Measurements from ENCODE around the gene GNG7. TPM values are rescaled to one million over a fixed set of nuclear protein-coding genes. Genes with fewer than 3 reads are reported as not detected.
A peak's percentile ranks its signal among the peaks of the same experiment; 100 is the strongest.
"Not testable (repeated sequence)": the region's sequence is repeated elsewhere in the genome, so short reads cannot be mapped to it uniquely, and the experiment has no call there.

GNG7 gene
- total RNA-seq, 6 experiments from 2014 or later = 1.3 to 3.7 (median 2.3) TPM

- DNase-seq (peak in 1 of 3 donors; percentile 59), ATAC-seq (peak; percentile 63 to 86 (median 79))
- no peaks in the 10 kb centered on the region for H3K36me3 ChIP-seq
- H3K4me3 ChIP-seq = peak overlapping the region in 1 of 3 donors; percentile 26
- intact Hi-C loops (cut with DNase I) = no loop called here
- H3K4me1 ChIP-seq = peaks cover 0 to 7% (median 0%) of the 10 kb centered on the region in 4 donors
- peak; percentile 40 for TF ChIP-seq POLR2A (IDR thresholded peaks at IDR 0.05)
- no peak for TF ChIP-seq CTCF (IDR thresholded peaks at IDR 0.05)
- no peaks in the 10 kb centered on the region for H3K27me3 ChIP-seq
- H3K27ac ChIP-seq = no peak overlapping the region
- no peaks in the 10 kb centered on the region for H3K9me3 ChIP-seq
- 70% methylated on average over 11 of the region's 45 CpGs for WGBS (ENCODE audit: insufficient coverage, low coverage, low lambda C conversion rate, missing lambda C conversion rate)
These were observed 177.4 kb downstream of the GNG7 start for GRCh38 chr19:2524840-2525723.

GRCh38 chr19:2524361-2524839 lies 178.1 kb downstream of the GNG7 start:
- no peaks in the 10 kb centered on the region for H3K9me3 ChIP-seq
- no peak overlapping the region for H3K4me3 ChIP-seq
- intact Hi-C loops (cut with DNase I) = no loop called here
- no peaks in the 10 kb centered on the region for H3K27me3 ChIP-seq
- TF ChIP-seq CTCF (IDR thresholded peaks at IDR 0.05) (no peak), POLR2A (IDR thresholded peaks at IDR 0.05) (no peak)
- H3K36me3 ChIP-seq = no peaks in the 10 kb centered on the region
- H3K27ac ChIP-seq = no peak overlapping the region
- ATAC-seq = peak in 1 of 4 donors; percentile 6
- 87% methylated on average over 9 of the region's 16 CpGs for WGBS (ENCODE audit: insufficient coverage, low coverage, low lambda C conversion rate, missing lambda C conversion rate)
- peaks cover 0 to 7% (median 0%) of the 10 kb centered on the region in 4 donors for H3K4me1 ChIP-seq
- no peak for DNase-seq

- no peaks in the 10 kb centered on the region for H3K27me3 ChIP-seq
- no peak for DNase-seq
- no peaks in the 10 kb centered on the region for H3K9me3 ChIP-seq
- intact Hi-C loops (cut with DNase I) = no loop called here
- no peak overlapping the region for H3K4me3 ChIP-seq
- TF ChIP-seq POLR2A (IDR thresholded peaks at IDR 0.05) (no peak), CTCF (IDR thresholded peaks at IDR 0.05) (no peak)
- 79% methylated on average over 6 of the region's 20 CpGs for WGBS (ENCODE audit: insufficient coverage, low coverage, low lambda C conversion rate, missing lambda C conversion rate)
- H3K36me3 ChIP-seq = no peaks in the 10 kb centered on the region
- H3K27ac ChIP-seq = no peak overlapping the region
- H3K4me1 ChIP-seq = peaks cover 0 to 7% (median 0%) of the 10 kb centered on the region in 4 donors
- no peak for ATAC-seq
These were observed 178.7 kb downstream of the GNG7 start for GRCh38 chr19:2523630-2524311.

- H3K4me3 ChIP-seq = no peak overlapping the region
- WGBS (ENCODE audit: insufficient coverage, low coverage, low lambda C conversion rate, missing lambda C conversion rate) = 84% methylated on average over 5 of the region's 6 CpGs
- no peaks in the 10 kb centered on the region for H3K9me3 ChIP-seq
- intact Hi-C loops (cut with DNase I) = no loop called here
- ATAC-seq (no peak), DNase-seq (no peak)
- no peaks in the 10 kb centered on the region for H3K36me3 ChIP-seq
- no peak overlapping the region for H3K27ac ChIP-seq
- H3K27me3 ChIP-seq = no peaks in the 10 kb centered on the region
- no peaks in the 10 kb centered on the region for H3K4me1 ChIP-seq
- no peak for TF ChIP-seq POLR2A (IDR thresholded peaks at IDR 0.05)
- TF ChIP-seq CTCF (IDR thresholded peaks at IDR 0.05) = no peak
These were observed 183.0 kb downstream of the GNG7 start for GRCh38 chr19:2519482-2519881.

GRCh38 chr19:2518856-2519255 lies 183.6 kb downstream of the GNG7 start:
- H3K4me1 ChIP-seq; ATAC-seq; H3K27me3 ChIP-seq; H3K4me3 ChIP-seq; H3K9me3 ChIP-seq; H3K27ac ChIP-seq; DNase-seq; H3K36me3 ChIP-seq; intact Hi-C loops (cut with DNase I): not testable (repeated sequence)
- 84% methylated on average over 9 of the region's 11 CpGs for WGBS (ENCODE audit: insufficient coverage, low coverage, low lambda C conversion rate, missing lambda C conversion rate)

All from right lobe of liver (tissue), 6 donors.